Mammary epithelial cell (primary cell): Measurements from ENCODE around the gene SMC3.

Experiments used
- CTCF ChIP-seq, 2 donors: IDR thresholded peaks in 1 of 2; conservative IDR thresholded peaks in 1 of 2; 2 replicates each; pipeline ENCODE4 v1.5.1; 2011 to 2012; ENCODE audit warnings: inconsistent platforms in 2 of 2, low read length in 2 of 2, mild to moderate bottlenecking in 2 of 2, control low read depth in 1 of 2, low read depth in 1 of 2; ENCODE audit not compliant: insufficient read depth in 1 of 2; ENCODE audit errors: extremely low read depth in 1 of 2
- EZH2 ChIP-seq: IDR thresholded peaks from 2 replicates; pipeline ENCODE4 v1.6.1; 2012; ENCODE audit warnings: low read length, inconsistent platforms, borderline replicate concordance

- TF ChIP-seq CTCF (conservative IDR thresholded peaks at IDR 0.05 in 1 of 2, IDR thresholded peaks at IDR 0.05 in 1 of 2; ENCODE audit: extremely low read depth in 1 of 2, insufficient read depth in 1 of 2, low read depth in 1 of 2, low read length in 2 of 2) (no peak), EZH2 (no peak)
These were observed 1.6 kb downstream of the SMC3 start for GRCh38 chr10:110569122-110569521.
